Measurements from ENCODE around the gene SPX.

Gene SPX, protein sequence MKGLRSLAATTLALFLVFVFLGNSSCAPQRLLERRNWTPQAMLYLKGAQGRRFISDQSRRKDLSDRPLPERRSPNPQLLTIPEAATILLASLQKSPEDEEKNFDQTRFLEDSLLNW

DNA sequence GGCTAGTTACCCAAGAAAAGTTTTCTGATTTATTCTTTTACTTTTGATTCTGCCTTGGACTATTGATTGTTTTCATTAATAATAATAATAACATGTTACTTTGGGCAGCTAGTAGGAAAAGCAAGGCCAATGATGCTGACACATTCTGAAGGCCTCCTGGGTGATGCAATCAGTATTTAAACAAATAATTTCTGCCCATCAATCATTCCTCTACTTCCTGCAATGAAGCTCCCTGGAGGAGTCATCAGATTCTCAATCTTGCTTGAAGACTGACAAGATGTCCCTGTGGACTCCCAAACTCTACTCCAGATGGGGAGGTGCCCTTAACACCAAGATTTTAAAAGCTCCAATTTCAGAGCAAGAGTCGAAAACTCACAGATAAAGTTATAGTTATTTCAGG lies at the start of gene SPX:
Gene SPX (plus strand): TSS at position 244 of the 400 bp plus-strand sequence. CDS start 177 bp downstream, outside the sequence.
- H3K4me3 ChIP-seq (ENCODE audit: low read length in 2 of 2): peak within 1 kb of the TSS in 1 of 2 donors; percentile 60
- H3K9me3 ChIP-seq (ENCODE audit: control insufficient read depth in 2 of 2, low read length in 2 of 2): no peaks in the 10 kb centered on the region
- H3K9ac ChIP-seq (ENCODE audit: low read depth in 1 of 2, low read length in 2 of 2): no peak within 1 kb of the TSS
- no peak within 1 kb of the TSS for H3K27ac ChIP-seq (ENCODE audit: low read depth in 2 of 2, low read length in 2 of 2)
- no peaks in the 10 kb centered on the region for H3K4me1 ChIP-seq (ENCODE audit: control insufficient read depth in 2 of 2, insufficient read depth in 2 of 2, low read length in 2 of 2)
- no peaks in the 10 kb centered on the region for H3K36me3 ChIP-seq (ENCODE audit: control insufficient read depth in 2 of 2, insufficient read depth in 2 of 2, low read length in 2 of 2)
- peaks cover 7 to 8% of the 10 kb centered on the region in 2 donors for H3K27me3 ChIP-seq (ENCODE audit: control insufficient read depth in 2 of 2, insufficient read depth in 2 of 2, low read length in 2 of 2)

DNA sequence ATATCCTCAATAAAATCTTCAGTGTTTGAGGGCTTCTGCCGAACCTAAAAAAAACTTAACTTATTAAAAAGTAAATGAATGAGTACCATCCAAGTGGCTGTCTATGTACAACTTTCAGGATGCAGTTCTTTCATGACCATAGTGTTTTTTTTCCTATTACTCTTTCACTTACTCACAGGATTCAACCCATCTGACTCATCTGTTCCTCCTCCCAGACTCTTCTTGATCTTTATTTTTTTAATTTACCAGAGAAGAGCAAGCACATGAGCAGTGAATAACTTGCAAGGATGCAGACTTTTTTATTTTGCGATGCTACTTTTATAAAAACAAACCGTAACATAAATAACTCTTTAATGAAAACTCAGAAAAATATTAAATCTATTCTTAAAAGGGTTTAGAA lies 49.1 kb upstream of the SPX start:
- H3K9ac ChIP-seq (ENCODE audit: low read depth in 1 of 2, low read length in 2 of 2): no peak overlapping the region
- peaks cover 21 to 56% of the 10 kb centered on the region in 2 donors for H3K36me3 ChIP-seq (ENCODE audit: control insufficient read depth in 2 of 2, insufficient read depth in 2 of 2, low read length in 2 of 2)
- H3K4me3 ChIP-seq (ENCODE audit: low read length in 2 of 2): no peak overlapping the region
- no peaks in the 10 kb centered on the region for H3K9me3 ChIP-seq (ENCODE audit: control insufficient read depth in 2 of 2, low read length in 2 of 2)
- no peaks in the 10 kb centered on the region for H3K27me3 ChIP-seq (ENCODE audit: control insufficient read depth in 2 of 2, insufficient read depth in 2 of 2, low read length in 2 of 2)
- H3K27ac ChIP-seq (ENCODE audit: low read depth in 2 of 2, low read length in 2 of 2): no peak overlapping the region
- H3K4me1 ChIP-seq (ENCODE audit: control insufficient read depth in 2 of 2, insufficient read depth in 2 of 2, low read length in 2 of 2): no peaks in the 10 kb centered on the region

DNA sequence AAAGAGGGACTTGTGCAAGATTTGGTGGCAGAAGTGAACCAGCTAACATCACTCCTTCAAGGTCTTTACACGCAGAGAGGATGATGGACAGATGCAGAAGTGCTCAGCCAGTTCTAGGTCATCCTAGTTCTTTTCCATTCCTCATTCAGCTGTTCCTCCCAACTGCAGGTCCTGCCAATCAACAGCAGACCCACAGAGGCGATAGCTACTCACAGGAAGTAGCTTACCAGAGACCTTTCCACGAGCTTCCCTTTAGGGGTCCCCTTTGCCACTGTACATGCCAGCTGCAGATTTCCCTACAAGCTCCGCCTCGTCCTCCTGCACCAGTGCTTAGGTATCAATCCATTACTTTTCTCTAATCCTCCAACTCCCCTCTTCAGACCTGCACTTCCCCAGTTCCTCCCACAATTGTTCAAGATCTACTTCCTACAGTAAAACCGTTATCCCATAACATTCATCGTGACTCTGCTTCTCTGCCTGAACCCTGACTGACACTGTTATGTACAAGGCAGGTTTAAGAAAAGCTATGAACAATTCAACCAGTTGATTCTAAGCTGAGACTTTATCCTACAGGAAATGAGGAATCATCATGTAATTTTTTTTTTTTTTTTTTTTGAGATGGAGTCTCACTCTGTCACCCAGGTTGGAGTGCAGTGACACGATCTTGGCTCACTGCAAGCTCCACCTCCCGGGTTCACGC lies 47.2 kb upstream of the SPX start:
- Histone ChIP-seq H3K27me3 (ENCODE audit: control insufficient read depth in 2 of 2, insufficient read depth in 2 of 2, low read length in 2 of 2) (no peaks in the 10 kb centered on the region), H3K9me3 (ENCODE audit: control insufficient read depth in 2 of 2, low read length in 2 of 2) (no peaks in the 10 kb centered on the region), H3K36me3 (ENCODE audit: control insufficient read depth in 2 of 2, insufficient read depth in 2 of 2, low read length in 2 of 2) (peaks cover 14 to 57% of the 10 kb centered on the region in 2 donors), H3K27ac (ENCODE audit: low read depth in 2 of 2, low read length in 2 of 2) (no peak overlapping the region), H3K4me3 (ENCODE audit: low read length in 2 of 2) (no peak overlapping the region), H3K9ac (ENCODE audit: low read depth in 1 of 2, low read length in 2 of 2) (no peak overlapping the region), H3K4me1 (ENCODE audit: control insufficient read depth in 2 of 2, insufficient read depth in 2 of 2, low read length in 2 of 2) (no peaks in the 10 kb centered on the region)

DNA sequence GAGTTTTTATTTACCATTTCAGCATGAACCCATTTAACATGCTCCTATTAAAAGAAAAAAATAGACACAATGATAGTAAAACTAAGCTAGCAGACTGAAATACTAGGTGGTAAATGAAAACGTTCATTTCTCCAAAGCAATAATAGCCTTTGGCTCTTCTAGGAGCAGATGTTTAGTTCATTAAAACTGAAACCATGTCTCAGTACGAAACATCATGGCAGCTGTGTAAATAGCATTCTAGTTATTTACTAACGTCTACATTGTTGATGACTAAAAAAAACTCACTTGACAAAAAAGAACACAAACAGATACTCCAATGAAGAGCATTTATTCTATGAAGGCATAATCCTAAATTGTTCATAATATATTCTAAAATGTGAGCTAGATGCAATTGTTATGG lies 42.6 kb upstream of the SPX start:
- no peak overlapping the region for H3K9ac ChIP-seq (ENCODE audit: low read depth in 1 of 2, low read length in 2 of 2)
- no peaks in the 10 kb centered on the region for H3K27me3 ChIP-seq (ENCODE audit: control insufficient read depth in 2 of 2, insufficient read depth in 2 of 2, low read length in 2 of 2)
- no peaks in the 10 kb centered on the region for H3K4me1 ChIP-seq (ENCODE audit: control insufficient read depth in 2 of 2, insufficient read depth in 2 of 2, low read length in 2 of 2)
- H3K27ac ChIP-seq (ENCODE audit: low read depth in 2 of 2, low read length in 2 of 2): no peak overlapping the region
- H3K36me3 ChIP-seq (ENCODE audit: control insufficient read depth in 2 of 2, insufficient read depth in 2 of 2, low read length in 2 of 2): peaks cover 13 to 35% of the 10 kb centered on the region in 2 donors
- no peak overlapping the region for H3K4me3 ChIP-seq (ENCODE audit: low read length in 2 of 2)
- no peaks in the 10 kb centered on the region for H3K9me3 ChIP-seq (ENCODE audit: control insufficient read depth in 2 of 2, low read length in 2 of 2)

DNA sequence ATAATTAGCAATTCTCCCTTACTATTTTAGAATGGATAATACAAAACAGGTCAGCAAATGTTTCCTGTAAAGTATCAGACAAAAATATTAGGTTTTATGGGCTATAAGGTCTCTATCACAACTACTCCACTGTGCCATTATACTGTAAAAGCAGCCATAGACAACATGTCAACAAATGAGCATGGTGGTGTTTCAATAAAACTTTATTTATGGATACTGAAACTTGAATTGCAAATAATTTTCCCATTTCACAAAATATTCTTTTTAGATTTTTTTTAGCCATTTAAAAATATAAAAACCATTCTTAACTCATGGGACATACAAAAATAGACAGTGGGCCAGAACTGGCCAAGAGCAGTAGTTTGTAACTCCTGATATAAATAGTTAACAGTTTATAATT lies 40.1 kb upstream of the SPX start:
- Histone ChIP-seq H3K9me3 (ENCODE audit: control insufficient read depth in 2 of 2, low read length in 2 of 2) (no peaks in the 10 kb centered on the region), H3K4me1 (ENCODE audit: control insufficient read depth in 2 of 2, insufficient read depth in 2 of 2, low read length in 2 of 2) (no peaks in the 10 kb centered on the region), H3K27me3 (ENCODE audit: control insufficient read depth in 2 of 2, insufficient read depth in 2 of 2, low read length in 2 of 2) (no peaks in the 10 kb centered on the region), H3K36me3 (ENCODE audit: control insufficient read depth in 2 of 2, insufficient read depth in 2 of 2, low read length in 2 of 2) (peaks cover 17 to 28% of the 10 kb centered on the region in 2 donors), H3K4me3 (ENCODE audit: low read length in 2 of 2) (no peak overlapping the region), H3K9ac (ENCODE audit: low read depth in 1 of 2, low read length in 2 of 2) (no peak overlapping the region), H3K27ac (ENCODE audit: low read depth in 2 of 2, low read length in 2 of 2) (no peak overlapping the region)

DNA sequence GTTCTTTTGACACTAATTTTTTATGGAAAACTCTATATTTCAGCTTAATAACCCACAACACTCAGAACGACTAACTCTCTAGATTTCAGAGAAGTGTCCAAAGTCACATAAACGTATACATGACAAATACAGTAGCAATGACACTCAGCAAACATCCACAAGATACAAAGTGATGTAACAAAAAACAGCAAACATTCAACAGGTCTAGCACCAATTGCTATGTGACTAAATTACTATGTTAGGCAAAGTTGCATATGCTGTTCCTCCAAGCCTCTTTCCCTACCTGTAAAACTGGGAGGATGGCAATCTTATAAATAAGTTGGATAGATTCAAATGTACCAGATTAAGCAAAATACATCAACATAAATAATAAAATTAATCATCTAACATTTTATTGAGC lies 26.3 kb upstream of the SPX start:
- no peak overlapping the region for H3K27ac ChIP-seq (ENCODE audit: low read depth in 2 of 2, low read length in 2 of 2)
- H3K9me3 ChIP-seq (ENCODE audit: control insufficient read depth in 2 of 2, low read length in 2 of 2): no peaks in the 10 kb centered on the region
- H3K4me3 ChIP-seq (ENCODE audit: low read length in 2 of 2): no peak overlapping the region
- peaks cover 18 to 21% of the 10 kb centered on the region in 2 donors for H3K4me1 ChIP-seq (ENCODE audit: control insufficient read depth in 2 of 2, insufficient read depth in 2 of 2, low read length in 2 of 2)
- H3K36me3 ChIP-seq (ENCODE audit: control insufficient read depth in 2 of 2, insufficient read depth in 2 of 2, low read length in 2 of 2): peaks cover 13 to 26% of the 10 kb centered on the region in 2 donors
- no peak overlapping the region for H3K9ac ChIP-seq (ENCODE audit: low read depth in 1 of 2, low read length in 2 of 2)
- H3K27me3 ChIP-seq (ENCODE audit: control insufficient read depth in 2 of 2, insufficient read depth in 2 of 2, low read length in 2 of 2): no peaks in the 10 kb centered on the region

DNA sequence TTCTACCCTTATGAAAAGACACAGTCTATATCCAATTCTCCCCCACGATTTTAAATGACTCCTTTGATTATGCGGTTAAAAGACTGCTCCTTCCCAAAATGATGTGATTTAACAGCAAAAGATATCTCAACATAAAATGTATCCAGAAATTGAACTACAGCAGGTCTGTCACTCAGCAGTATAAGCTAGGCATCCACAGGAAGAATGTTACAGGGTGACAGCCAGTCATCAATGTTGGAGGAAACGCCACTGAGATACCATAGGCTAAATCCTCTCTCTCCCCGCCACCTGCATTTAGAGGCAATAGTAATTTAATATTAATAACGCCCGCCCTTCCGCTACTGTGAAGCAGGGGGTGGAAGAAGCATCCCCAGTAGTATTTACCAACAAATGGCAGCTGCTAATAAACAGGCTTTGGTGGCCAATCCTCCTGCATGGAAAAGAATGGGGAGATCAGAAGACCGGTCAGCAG lies 25.3 kb upstream of the SPX start:
- H3K4me1 ChIP-seq (ENCODE audit: control insufficient read depth in 2 of 2, insufficient read depth in 2 of 2, low read length in 2 of 2): peaks cover 18 to 21% of the 10 kb centered on the region in 2 donors
- H3K36me3 ChIP-seq (ENCODE audit: control insufficient read depth in 2 of 2, insufficient read depth in 2 of 2, low read length in 2 of 2): peaks cover 12 to 21% of the 10 kb centered on the region in 2 donors
- no peaks in the 10 kb centered on the region for H3K9me3 ChIP-seq (ENCODE audit: control insufficient read depth in 2 of 2, low read length in 2 of 2)
- H3K4me3 ChIP-seq (ENCODE audit: low read length in 2 of 2): peak overlapping the region; percentile 92 to 95
- peak overlapping the region; percentile 58 to 74 for H3K27ac ChIP-seq (ENCODE audit: low read depth in 2 of 2, low read length in 2 of 2)
- H3K9ac ChIP-seq (ENCODE audit: low read depth in 1 of 2, low read length in 2 of 2): peak overlapping the region; percentile 83 to 92
- no peaks in the 10 kb centered on the region for H3K27me3 ChIP-seq (ENCODE audit: control insufficient read depth in 2 of 2, insufficient read depth in 2 of 2, low read length in 2 of 2)

DNA sequence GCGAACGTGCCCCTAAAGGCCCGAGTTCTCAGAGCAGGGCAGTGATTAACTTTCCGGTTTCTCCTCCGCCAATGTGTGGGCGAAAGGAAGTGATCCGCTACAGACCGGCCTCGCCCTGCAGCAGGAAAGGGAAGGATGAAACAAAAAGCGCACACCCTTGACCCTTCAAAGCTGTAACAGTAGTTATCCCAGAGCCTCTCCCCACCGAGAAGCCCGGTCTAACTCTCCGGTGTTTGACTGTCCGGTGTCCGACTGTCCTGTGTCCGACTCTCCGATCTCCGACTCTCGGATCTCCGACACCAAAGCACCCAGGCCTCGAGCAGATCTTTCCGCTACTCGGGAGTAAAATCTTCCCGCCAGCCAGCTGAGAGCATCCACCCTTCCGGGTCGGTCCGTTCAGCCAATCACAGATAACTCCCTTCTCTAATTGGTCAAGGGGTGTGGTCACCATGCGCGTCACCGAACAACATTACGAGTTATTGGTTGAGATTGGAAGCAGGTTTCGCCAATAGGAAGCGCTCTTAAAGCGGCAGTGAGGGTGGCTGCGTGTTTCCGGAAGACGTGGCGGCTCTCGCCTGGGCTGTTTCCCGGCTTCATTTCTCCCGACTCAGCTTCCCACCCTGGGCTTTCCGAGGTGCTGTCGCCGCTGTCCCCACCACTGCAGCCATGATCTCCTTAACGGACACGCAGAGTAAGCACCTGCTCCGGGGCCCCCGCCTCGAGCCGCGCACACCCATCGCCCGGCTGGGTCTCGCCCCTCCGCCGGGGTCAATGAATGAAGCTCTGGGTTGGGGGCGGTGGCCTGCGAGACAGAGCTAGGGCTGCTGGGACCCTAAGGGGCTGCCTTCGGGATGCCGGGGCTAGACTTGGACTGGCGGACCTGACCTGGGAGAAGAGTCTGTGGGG lies 24.6 kb upstream of the SPX start, which contains the start of the genes GOLT1B and RECQL:
Gene GOLT1B (plus strand): TSS at position 532 of the 906 bp plus-strand sequence. CDS start 135 bp downstream, at position 667.
Gene RECQL (minus strand): TSS at position 378 of the 906 bp plus-strand sequence. CDS start 2,065 bp downstream, outside the sequence.
- H3K27ac ChIP-seq (ENCODE audit: low read depth in 2 of 2, low read length in 2 of 2): peak within 1 kb of the TSS; percentile 74 to 75
- H3K9ac ChIP-seq (ENCODE audit: low read depth in 1 of 2, low read length in 2 of 2): peak within 1 kb of the TSS; percentile 83 to 92
- no peaks in the 10 kb centered on the region for H3K9me3 ChIP-seq (ENCODE audit: control insufficient read depth in 2 of 2, low read length in 2 of 2)
- peaks cover 12 to 15% of the 10 kb centered on the region in 2 donors for H3K36me3 ChIP-seq (ENCODE audit: control insufficient read depth in 2 of 2, insufficient read depth in 2 of 2, low read length in 2 of 2)
- H3K4me3 ChIP-seq (ENCODE audit: low read length in 2 of 2): peak within 1 kb of the TSS; percentile 92 to 95
- H3K27me3 ChIP-seq (ENCODE audit: control insufficient read depth in 2 of 2, insufficient read depth in 2 of 2, low read length in 2 of 2): no peaks in the 10 kb centered on the region
- peaks cover 18 to 21% of the 10 kb centered on the region in 2 donors for H3K4me1 ChIP-seq (ENCODE audit: control insufficient read depth in 2 of 2, insufficient read depth in 2 of 2, low read length in 2 of 2)

DNA sequence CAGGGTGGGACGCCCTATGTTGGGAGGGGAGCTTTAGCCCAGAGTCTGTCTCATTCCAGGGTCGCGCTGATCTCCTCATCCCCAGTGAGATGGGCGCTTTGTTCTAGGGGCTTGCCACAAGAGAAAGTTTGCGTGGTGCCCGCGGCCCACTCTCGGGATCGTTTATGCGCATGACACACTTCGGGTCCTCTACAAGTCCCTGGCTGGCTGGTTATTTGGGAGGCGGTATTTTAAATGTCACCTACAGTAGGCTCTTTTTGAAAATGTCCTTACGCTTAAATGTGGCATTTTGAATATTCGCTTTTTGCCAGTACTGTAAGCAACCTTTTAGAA lies 24.0 kb upstream of the SPX start:
- Histone ChIP-seq H3K36me3 (ENCODE audit: control insufficient read depth in 2 of 2, insufficient read depth in 2 of 2, low read length in 2 of 2) (peaks cover 9 to 11% of the 10 kb centered on the region in 2 donors), H3K9ac (ENCODE audit: low read depth in 1 of 2, low read length in 2 of 2) (peak overlapping the region; percentile 83 to 92), H3K4me3 (ENCODE audit: low read length in 2 of 2) (peak overlapping the region; percentile 92 to 95), H3K9me3 (ENCODE audit: control insufficient read depth in 2 of 2, low read length in 2 of 2) (no peaks in the 10 kb centered on the region), H3K4me1 (ENCODE audit: control insufficient read depth in 2 of 2, insufficient read depth in 2 of 2, low read length in 2 of 2) (peaks cover 18 to 21% of the 10 kb centered on the region in 2 donors), H3K27ac (ENCODE audit: low read depth in 2 of 2, low read length in 2 of 2) (peak overlapping the region; percentile 72 to 75), H3K27me3 (ENCODE audit: control insufficient read depth in 2 of 2, insufficient read depth in 2 of 2, low read length in 2 of 2) (no peaks in the 10 kb centered on the region)

Data from mucosa of rectum (tissue), 2 donors.